HepG2 (cell line): Measurements from ENCODE around the gene GPR62. TPM values are rescaled to one million over a fixed set of nuclear protein-coding genes. Genes with fewer than 3 reads are reported as not detected.

Source experiments
- DMTF1 ChIP-seq: sonication (generic); formaldehyde crosslinking; IDR thresholded peaks from 2 replicates; pipeline ENCODE4 v1.4.0; 2020; ENCODE audit warnings: mild to moderate bottlenecking, missing genetic modification reagents
- GPBP1L1 ChIP-seq: sonication (generic); formaldehyde crosslinking; IDR thresholded peaks from 2 replicates; pipeline ENCODE4 v1.5.0; 2020; ENCODE audit warnings: mild to moderate bottlenecking, missing genetic modification reagents
- GZF1 ChIP-seq: sonication (generic); formaldehyde crosslinking; IDR thresholded peaks from 2 replicates; pipeline ENCODE4 v1.5.1; 2020; ENCODE audit warnings: mild to moderate bottlenecking, missing genetic modification reagents
- RAD21 ChIP-seq: fragments of 450-650 bp; formaldehyde crosslinking; IDR thresholded peaks from 2 replicates; pipeline ENCODE4 v1.5.0; 2020; ENCODE audit warnings: mild to moderate bottlenecking
- ZBTB25 ChIP-seq: IDR thresholded peaks from 2 replicates; pipeline ENCODE4 v1.6.1; 2018; ENCODE audit warnings: missing genetic modification reagents
- ZBTB4 ChIP-seq: sonication (generic); formaldehyde crosslinking; IDR thresholded peaks from 2 replicates; pipeline ENCODE4 v1.4.0; 2020; ENCODE audit warnings: missing genetic modification reagents, mild to moderate bottlenecking, borderline replicate concordance
- ZNF142 ChIP-seq: sonication (generic); formaldehyde crosslinking; IDR thresholded peaks from 2 replicates; pipeline ENCODE4 v1.4.0; 2020; ENCODE audit warnings: missing genetic modification reagents
- ZNF18 ChIP-seq: sonication (generic); formaldehyde crosslinking; IDR thresholded peaks from 2 replicates; pipeline ENCODE4 v1.8.0; 2022; ENCODE audit warnings: mild to moderate bottlenecking, missing genetic modification reagents; ENCODE audit not compliant: insufficient replicate concordance
- ZNF615 ChIP-seq: sonication (generic); formaldehyde crosslinking; IDR thresholded peaks from 2 replicates; pipeline ENCODE4 v1.5.0; 2020; ENCODE audit warnings: mild to moderate bottlenecking, missing genetic modification reagents, borderline replicate concordance
- polyA plus RNA-seq, 8 experiments: library from polyadenylated mRNA; depleted of rRNA in 3 of 8; stranded (reverse) in 7 of 8; unstranded in 1 of 8; fragments of >200 nt; fragmentation: Illumina TruSeq in 4 of 8; extraction: Trizol in 4 of 8; gene quantifications; 2 replicates each; pipeline versions ENCODE4 v1.2.1 to v1.2.3, GENCODE V29; 2011 to 2016; ENCODE audit warnings: low read depth in 4 of 8, missing spikeins in 1 of 8, mixed read lengths in 1 of 8; ENCODE audit not compliant: insufficient read depth in 1 of 8
- total RNA-seq, 5 experiments: library from RNA; depleted of rRNA; stranded (reverse); fragments of >200 nt; fragmentation: Illumina TruSeq; extraction: Trizol; gene quantifications; 2 replicates each; pipeline ENCODE4 v1.2.3, GENCODE V29; 2016; ENCODE audit warnings: low read depth in 1 of 5

GPR62 gene
- total and polyA plus RNA-seq, 2 of the 13 experiments (the other 11 are each of a cell fraction or from before 2014, with no cell fraction given): not detected

- TF ChIP-seq DMTF1 (no peak), GZF1 (CRISPR knock-in tag) (no peak), RAD21 (CRISPR knock-in tag) (peak; percentile 60), ZBTB25 (CRISPR knock-in tag) (peak; percentile 81; the same call in 1 of the 2 replicates), ZNF615 (CRISPR knock-in tag) (no peak), ZNF18 (no peak), ZNF142 (CRISPR knock-in tag) (peak; percentile 93), ZBTB4 (CRISPR knock-in tag) (no peak), GPBP1L1 (CRISPR knock-in tag) (no peak)
Measured at GRCh38 chr3:51974963-51975851, 20.0 kb downstream of the GPR62 start, which contains the start of gene ABHD14A (continued).
